NCI-H748 (cell line): ENCODE measurements around the gene ITPRID1.

Experiments
- DNase-seq: peaks from one replicate; lab custom pipeline; 2025; ENCODE audit not compliant: unreplicated experiment; lab: John Stamatoyannopoulos, UW

ITPRID1 gene

DNA sequence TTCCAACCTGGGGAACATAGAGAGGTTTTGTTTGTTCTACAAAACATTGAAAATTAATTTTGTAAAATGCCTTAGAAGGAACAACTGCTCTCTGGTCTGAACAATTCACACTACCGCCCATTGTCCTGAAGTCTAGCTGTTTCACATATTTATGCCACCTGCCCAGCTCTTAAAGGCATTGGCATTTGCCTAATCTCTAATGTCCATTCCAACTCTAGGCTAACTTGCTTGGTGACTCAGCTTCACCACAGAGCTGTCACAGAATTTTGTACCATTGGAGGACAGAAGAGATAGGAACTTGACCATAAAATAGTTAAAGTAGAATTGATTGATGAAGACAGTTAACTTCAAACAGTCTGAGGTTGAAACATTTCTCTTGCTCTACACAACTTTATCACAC lies 119.6 kb downstream of the ITPRID1 start:
- no peak for DNase-seq

- peak; percentile 77 for DNase-seq
Measured at GRCh38 chr7:31633894-31634494, 120.1 kb downstream of the ITPRID1 start.

DNA sequence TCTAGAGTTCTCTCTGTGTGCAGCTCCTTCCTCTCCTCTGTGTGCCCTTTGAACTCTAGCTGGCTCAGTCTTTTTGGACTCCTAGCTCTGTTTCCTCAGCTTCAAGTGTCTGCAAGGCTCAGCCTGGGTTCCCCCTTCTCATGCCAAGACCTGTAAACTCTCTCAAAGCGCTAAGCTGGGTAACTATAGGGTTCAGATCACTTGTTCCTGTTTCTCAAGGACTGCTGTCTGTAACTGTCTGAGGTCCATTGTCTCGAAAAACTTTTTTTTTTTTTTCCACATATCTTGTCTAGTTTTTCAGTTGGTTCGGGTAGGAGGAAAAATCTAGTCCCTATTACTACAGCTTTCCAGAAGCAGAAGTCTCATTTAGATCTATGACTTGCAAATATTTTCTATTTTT lies 126.5 kb downstream of the ITPRID1 start:
- DNase-seq = no peak

DNA sequence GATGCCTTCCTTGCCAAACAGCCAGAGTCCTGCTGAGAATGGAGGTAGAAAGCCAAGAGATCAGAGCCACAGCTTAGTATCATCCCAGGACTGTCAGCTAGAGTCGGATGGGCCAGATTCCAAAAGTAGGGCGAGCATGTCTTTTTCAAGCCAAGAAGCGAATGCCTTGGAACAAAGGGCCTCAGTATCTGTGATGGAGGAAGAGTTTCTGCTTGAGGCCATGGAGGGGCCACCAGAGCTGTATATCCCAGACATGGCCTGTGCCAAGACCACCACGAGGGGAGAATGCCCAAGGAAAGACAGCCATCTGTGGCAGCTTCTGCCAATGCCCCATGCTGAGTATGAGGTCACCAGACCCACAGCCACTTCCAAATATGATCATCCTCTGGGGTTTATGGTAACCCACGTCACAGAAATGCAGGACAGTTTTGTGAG lies 128.8 kb downstream of the ITPRID1 start:
- no peak for DNase-seq

DNA sequence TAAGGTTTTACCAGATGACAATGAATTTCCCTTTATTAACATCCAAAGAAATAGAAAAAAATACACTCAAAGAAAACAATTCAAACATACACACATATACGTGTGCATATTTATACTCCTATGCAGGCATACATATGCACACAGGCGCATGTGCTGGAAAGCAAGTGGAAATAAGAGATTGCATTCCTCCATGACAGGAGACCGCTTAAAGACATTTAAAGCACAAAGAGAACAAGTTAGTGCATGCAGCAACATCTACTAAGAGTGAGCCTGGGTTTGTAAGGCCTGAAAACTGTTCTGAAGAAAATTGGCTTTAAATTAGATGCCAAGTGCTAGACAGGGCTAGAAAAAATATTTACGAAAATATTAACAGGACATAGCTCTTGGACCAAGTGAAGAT lies 133.1 kb downstream of the ITPRID1 start:
- no peak for DNase-seq

- no peak for DNase-seq
Measured at GRCh38 chr7:31647511-31647910, 133.6 kb downstream of the ITPRID1 start.

DNA sequence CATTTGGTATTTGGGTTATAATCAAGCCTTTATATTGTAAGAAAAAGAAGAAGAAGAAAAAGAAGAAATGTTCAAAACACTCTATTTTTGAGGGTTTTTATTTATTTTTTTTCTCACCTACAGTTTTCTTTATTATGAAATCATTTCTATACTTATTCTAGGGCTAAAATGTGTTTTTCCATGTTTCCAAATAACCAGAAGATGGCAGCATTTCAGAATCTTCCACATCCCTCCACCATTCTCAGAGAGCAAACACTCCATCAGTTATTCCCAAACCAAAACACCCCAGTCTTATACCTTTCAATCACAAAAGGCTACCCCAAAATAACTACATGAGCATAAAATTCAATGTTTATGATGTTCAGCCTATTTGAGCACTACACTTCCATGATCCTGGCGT lies 134.4 kb downstream of the ITPRID1 start:
- DNase-seq = peak; percentile 42

GRCh38 chr7:31648880-31649279 lies 135.0 kb downstream of the ITPRID1 start:
- no peak for DNase-seq

- peak; percentile 39 for DNase-seq
Measured at GRCh38 chr7:31651234-31652062, 137.6 kb downstream of the ITPRID1 start.

DNA sequence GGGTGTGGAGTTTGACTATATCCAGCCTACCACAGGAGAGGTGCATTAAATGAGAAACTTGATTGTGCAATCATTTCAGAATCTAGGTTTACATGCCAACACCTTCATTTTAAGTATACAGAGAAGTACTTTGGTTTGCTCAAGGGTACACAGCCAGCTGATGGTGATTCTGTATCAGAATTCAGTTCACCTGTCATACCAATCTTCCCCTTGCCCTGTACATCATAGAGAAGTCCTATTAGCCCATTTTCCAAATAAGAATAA lies 138.1 kb downstream of the ITPRID1 start:
- DNase-seq = no peak

- peak; percentile 15 for DNase-seq
Measured at GRCh38 chr7:31663072-31663471, 149.2 kb downstream of the ITPRID1 start.

DNA sequence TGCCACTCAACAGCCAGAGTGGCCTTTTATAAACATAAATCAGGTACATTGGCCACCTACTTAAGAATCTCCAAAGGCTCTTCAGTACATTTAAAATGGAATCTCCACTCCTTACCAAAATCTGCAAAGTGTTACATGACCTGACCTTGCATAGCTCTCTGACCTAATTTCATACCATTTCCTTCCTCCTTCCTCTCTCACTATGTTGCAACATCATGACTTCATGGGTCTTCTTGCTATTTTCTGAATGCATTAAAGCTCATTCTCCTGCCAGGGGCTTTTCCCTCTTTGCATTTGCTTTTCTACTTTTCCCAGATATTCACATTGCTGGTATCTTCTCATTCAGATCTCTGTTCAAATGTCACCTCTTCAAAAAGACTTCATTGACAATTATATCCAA lies 151.0 kb downstream of the ITPRID1 start:
- no peak for DNase-seq

GRCh38 chr7:31665546-31665945 lies 151.7 kb downstream of the ITPRID1 start:
- no peak for DNase-seq

DNA sequence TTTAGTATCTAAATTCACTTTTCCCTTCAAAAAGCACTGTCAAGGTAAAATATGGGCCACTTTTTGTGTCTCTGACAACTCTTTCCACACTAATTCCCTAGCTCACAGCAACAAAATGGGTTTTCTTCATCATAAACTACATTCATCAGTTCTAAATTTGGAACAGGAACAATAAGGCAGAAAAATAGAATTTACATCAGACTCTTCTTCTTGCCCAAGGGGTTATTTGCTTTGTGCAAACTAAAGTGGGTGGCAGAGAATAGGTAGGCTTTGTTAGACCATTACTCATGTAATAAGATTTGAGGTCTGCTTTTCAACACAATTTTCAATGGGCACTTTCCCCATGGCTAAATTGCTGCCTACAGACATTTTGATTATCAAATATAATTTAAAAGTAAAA lies 155.6 kb downstream of the ITPRID1 start:
- DNase-seq = no peak

DNA sequence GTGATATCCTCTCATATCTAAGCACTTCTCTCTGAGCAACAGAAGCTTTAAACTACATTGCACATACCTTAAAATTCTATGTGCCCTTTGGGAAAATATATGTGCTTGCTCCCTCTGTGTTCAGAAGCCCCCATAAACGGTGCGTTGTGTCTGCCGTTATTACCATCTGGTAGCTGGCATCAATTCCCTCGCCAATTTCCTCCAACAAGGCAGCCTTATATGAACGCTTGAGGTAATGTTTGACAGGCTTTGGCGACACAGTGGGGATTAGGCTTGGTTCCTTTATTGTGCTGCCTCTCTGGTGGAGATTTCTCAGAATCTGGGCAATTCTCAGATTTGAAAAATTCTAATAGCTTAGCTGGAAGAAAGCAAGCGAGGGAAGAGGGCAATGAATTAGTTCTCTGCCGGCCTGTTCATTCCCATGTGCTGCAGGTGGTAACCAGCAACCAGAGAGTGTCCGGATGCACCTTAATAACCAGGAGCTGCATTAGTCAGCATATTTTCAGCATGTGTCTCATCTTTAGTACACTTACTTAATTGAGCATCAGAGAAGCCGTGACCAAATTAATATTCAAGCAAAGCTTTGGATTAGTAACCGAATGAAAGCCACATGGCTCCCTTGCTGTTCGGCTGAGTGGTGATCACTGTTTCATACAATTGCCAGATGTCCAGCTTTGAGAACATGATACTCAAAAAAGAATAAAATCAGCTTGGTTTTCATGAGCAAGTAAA lies 165.8 kb downstream of the ITPRID1 start:
- no peak for DNase-seq

- DNase-seq = peak; percentile 75
Measured at GRCh38 chr7:31683445-31684225, 169.7 kb downstream of the ITPRID1 start.

DNA sequence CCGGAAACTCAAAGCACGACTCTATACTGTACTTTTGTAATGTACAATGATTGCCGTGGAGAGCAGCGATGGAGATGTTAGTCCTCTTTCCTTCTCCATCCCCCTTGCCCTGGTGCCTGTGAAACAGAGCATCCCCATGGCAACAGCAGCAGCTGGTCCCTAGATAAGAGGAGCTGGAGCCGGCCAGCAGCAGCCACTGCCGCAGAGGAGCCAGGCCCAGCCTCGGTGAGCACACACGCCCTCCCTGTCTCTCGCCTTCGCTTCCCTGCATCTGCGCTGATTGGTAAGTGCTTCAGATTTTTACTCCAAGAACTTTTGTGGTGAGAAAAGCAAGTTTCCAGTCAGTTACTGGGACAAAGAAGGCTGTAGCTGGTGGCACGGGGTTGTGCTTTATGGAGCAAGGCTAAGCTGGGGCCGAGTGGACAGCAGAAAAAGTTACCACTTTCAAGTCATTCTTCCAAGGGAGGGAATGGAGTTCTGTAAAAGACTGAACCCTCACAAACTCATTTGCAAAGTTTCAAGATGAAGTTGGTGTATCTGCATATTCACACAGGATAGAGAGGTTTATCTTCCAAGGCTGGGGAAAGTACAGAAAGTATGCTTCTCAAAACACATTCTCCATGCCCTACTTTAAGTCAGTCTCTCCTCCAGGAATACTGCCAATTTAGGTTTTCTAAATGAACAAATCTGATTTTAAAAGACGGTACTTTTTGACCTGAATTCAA lies 173.3 kb downstream of the ITPRID1 start, which contains the start of gene PPP1R17:
Gene PPP1R17, plus strand, starts transcription at position 192 of the 725 bp plus-strand sequence. CDS start 5,227 bp downstream, outside the sequence.
- peak; percentile 95 for DNase-seq

DNA sequence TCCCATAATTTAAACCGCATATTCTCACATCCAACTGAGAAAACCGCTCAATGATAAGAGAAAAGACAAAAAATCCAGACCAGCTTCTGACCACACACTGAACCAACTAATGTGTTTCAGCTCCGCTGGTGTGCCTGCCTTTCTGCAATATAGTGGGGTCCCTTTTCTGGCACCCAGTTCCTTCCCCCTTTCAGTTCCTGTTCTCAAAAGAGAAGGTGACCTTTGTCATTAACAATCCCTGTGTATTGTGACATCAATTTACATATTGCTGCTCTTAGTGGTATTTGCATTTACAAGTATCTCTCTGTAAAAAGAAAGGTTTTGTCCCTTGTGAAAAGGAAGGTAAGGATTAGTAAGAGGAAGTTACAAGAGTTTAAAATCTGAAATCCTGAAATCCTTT lies 174.5 kb downstream of the ITPRID1 start:
- DNase-seq = no peak

DNA sequence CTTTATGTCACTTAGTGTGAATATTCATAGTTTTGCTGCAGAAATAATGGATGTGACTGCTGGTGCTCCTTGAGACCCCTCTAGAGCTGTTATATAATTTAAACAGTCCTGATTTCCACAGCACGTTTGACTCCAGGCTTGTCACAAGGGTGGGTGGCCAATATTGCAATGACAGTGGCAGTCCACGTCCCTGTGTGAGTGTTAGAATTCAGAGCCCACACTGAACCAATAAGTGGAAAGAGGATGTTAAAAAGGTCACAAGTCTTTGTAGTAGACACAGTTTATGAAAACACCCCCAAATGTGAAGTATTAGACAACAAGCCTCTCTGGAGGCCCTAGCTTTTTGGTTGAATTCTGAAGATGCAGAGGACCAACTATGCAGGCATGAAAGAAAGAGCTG lies 175.1 kb downstream of the ITPRID1 start:
- no peak for DNase-seq

DNA sequence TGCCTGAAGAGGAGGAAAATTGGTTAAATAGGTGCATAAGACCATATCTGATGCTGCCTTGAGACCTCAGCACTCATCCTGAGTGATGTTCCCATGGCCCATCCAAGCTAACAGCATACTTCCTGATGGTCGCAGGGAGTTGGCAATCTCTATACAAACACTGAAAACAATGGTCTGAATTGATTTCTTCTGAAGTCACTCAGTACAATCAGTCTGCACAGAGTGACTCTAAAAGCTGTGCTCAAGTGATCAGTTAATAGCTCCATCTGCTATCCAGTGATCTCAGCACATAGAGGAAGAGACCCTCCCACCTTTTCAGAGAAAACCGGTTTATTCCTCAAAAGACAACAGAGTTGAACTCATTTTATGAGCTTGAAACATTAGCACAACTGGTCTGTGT lies 177.0 kb downstream of the ITPRID1 start:
- peak; percentile 86 for DNase-seq

GRCh38 chr7:31692451-31692850 lies 178.6 kb downstream of the ITPRID1 start:
- DNase-seq = peak; percentile 57
